IMR-90 (cell line): ENCODE results near the gene ANKRD63.

Experiments
- RAD21 ChIP-seq: IDR thresholded peaks from 2 replicates; pipeline ENCODE4 v1.6.1; 2012; ENCODE audit warnings: low read length, improper control_type of control experiment
- TF ChIP-seq, protein P1 (sequence below): conservative IDR thresholded peaks from 2 replicates; pipeline ENCODE4 v1.5.1; 2012; ENCODE audit warnings: mild to moderate bottlenecking, low read depth, low read length, improper control_type of control experiment
- TF ChIP-seq, protein P2 (sequence below): fragments of 150-350 bp; IDR thresholded peaks from 2 replicates; pipeline ENCODE4 v1.6.1; 2017; ENCODE audit warnings: mild to moderate bottlenecking, antibody characterized with exemption, low read length, low read depth

DNA sequence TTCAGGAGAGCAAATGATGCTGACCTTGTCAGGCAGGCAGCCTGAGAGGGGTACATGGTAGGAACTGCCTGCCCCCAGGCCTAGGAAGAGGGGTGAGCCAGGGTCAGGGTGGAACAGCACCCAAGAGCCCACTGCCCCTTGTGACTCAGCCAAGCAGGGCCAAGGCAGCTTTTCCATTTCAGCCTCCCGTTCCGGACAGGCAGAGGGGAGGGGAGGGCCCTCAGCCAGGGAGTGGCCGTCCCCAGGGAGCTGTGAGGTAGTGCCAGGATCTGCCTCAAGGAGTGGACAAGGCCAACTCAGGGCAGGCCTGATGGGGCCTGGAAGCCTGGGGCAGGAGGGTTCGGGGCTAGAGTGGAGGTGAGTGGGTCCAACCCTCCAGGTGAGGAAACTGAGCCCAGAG, 5.1 kb upstream of the ANKRD63 start:
- TF ChIP-seq, protein P1, sequence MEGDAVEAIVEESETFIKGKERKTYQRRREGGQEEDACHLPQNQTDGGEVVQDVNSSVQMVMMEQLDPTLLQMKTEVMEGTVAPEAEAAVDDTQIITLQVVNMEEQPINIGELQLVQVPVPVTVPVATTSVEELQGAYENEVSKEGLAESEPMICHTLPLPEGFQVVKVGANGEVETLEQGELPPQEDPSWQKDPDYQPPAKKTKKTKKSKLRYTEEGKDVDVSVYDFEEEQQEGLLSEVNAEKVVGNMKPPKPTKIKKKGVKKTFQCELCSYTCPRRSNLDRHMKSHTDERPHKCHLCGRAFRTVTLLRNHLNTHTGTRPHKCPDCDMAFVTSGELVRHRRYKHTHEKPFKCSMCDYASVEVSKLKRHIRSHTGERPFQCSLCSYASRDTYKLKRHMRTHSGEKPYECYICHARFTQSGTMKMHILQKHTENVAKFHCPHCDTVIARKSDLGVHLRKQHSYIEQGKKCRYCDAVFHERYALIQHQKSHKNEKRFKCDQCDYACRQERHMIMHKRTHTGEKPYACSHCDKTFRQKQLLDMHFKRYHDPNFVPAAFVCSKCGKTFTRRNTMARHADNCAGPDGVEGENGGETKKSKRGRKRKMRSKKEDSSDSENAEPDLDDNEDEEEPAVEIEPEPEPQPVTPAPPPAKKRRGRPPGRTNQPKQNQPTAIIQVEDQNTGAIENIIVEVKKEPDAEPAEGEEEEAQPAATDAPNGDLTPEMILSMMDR, result no peak
- TF ChIP-seq, protein P2, sequence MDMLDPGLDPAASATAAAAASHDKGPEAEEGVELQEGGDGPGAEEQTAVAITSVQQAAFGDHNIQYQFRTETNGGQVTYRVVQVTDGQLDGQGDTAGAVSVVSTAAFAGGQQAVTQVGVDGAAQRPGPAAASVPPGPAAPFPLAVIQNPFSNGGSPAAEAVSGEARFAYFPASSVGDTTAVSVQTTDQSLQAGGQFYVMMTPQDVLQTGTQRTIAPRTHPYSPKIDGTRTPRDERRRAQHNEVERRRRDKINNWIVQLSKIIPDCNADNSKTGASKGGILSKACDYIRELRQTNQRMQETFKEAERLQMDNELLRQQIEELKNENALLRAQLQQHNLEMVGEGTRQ, result no peak
- TF ChIP-seq RAD21, result no peak
